GM12892 (cell line): ENCODE data around the gene SLC17A1.

ENCODE experiments used
- DNase-seq: peaks from one replicate; pipeline ENCODE4 v3.0.0; 2011; ENCODE audit not compliant: insufficient read length
- FAIRE-seq: peaks from 2 replicates; lab custom pipeline; 2011; peaks lifted over from hg19 to GRCh38; lab: Jason Lieb, UNC
- POLR2A ChIP-seq: IDR thresholded peaks from 2 replicates; pipeline ENCODE4 v1.6.1; 2011; ENCODE audit warnings: low read depth, low read length, control low read depth
- POLR2AphosphoS5 ChIP-seq: IDR thresholded peaks from 2 replicates; pipeline ENCODE4 v1.6.1; 2011; ENCODE audit warnings: low read depth, low read length, control low read depth
- TAF1 ChIP-seq: IDR thresholded peaks from 2 replicates; pipeline ENCODE4 v1.6.1; 2011; ENCODE audit warnings: low read depth, mild to moderate bottlenecking, control low read depth, low read length, borderline replicate concordance

SLC17A1 gene

DNA sequence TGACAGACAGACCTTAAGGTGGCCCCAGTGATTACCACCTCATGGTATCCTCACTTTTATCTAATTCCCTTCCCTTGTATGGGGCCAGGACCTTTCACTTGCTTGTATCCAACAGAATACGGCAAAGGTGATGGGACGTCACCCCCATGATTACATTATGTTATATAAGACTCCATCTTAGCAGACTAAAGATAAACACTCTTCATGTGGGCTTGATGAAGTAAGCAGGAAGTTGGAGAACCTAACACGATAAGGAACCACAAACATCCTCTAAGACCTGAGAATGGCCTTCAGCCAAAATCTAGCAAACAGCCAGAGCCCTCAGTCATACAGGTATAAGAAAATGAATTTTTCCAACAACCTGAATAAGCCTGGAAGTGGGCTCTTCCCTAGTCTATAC is 34.2 kb upstream of the SLC17A1 start:
- DNase-seq: no peak
- FAIRE-seq: no peak
- TF ChIP-seq POLR2A (no peak), POLR2AphosphoS5 (no peak), TAF1 (no peak)

DNA sequence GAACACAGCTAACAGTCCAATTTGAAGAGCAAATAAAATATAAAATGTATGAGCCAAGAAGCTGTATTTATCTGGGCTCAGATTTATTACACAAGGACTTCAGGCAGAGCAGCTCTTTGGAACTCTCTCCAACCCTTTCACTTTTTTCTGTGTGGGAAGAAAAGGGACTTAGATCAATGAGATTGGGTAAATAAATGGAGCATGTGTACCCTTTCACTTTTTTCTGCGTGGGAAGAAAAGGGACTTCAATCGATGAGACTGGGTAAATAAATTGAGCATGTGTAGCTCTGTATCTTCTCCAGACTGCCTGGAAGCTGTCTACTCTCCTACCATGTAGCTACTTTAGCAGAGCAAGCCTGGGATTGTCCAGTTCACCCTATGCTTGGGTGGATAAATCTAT is 31.5 kb upstream of the SLC17A1 start:
- FAIRE-seq (no peak), DNase-seq (no peak)
- TF ChIP-seq POLR2A (no peak), POLR2AphosphoS5 (no peak), TAF1 (no peak)

DNA sequence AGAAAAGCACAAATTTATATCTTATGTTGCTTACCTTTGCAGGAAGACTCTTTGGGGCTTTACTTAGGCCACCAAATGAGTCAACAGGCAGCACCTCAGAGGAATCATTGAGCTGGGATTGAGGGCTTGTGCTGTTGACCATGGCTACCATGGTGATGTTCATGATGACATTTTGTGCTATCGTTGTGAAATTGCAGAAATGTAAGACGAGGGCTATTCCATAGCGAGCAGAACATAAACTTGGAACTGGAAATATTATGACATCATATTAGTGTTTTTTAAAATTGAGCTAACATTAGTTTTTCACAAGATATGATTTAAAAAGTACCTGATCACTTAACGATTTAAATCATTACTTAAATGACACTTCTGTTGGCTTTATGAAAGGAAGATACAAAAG is 30.3 kb upstream of the SLC17A1 start:
- no peak for DNase-seq
- no peak for TF ChIP-seq POLR2AphosphoS5
- TF ChIP-seq POLR2A: no peak
- TF ChIP-seq TAF1: no peak
- FAIRE-seq: no peak

DNA sequence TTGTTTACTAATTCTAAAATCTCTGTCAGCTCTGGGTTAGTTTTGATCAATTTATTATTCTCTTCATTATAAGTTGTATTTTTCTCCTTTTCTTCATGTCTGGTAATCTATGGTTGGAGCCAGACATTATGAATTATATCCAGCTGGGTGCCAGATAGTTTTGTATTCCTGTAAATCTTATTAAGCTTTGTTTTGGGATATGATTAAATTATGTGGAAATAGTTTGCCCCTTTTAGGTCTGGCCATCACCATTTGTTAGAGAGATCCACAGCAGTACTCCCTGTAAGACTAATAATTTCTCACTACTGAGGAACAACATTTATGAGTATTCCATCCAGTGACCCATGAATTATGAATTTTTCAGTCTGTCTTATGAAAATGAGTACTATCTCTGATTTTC is 20.9 kb upstream of the SLC17A1 start:
- no peak for FAIRE-seq
- no peak for TF ChIP-seq TAF1
- TF ChIP-seq POLR2AphosphoS5: no peak
- no peak for TF ChIP-seq POLR2A
- DNase-seq: no peak

DNA sequence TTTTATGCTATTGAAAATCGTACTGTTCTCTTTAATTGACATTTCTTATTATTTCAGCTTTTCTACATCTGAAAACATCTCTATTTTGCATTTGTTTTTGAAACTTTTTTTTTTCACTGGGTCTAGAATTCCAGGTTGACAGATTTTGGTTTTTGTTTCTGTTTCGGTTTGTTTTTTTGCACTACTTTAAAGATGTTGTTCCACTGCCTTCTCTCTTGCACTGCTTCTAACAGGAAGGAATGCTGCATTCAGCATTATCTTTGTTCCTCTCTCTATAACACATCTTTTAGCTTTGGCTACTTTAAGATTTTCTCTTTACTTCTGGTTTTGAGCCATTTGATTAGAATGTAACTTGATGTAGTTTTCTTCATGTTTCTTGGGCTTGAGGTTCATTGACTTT is 20.1 kb upstream of the SLC17A1 start:
- FAIRE-seq: no peak

GRCh38 chr6:25844518-25844917 is 12.7 kb upstream of the SLC17A1 start:
- FAIRE-seq: no peak
- TF ChIP-seq POLR2A (no peak), TAF1 (no peak), POLR2AphosphoS5 (no peak)
- no peak for DNase-seq

More for the DNA sequence above, 20.1 kb upstream of the SLC17A1 start:
- TF ChIP-seq TAF1 (no peak), POLR2AphosphoS5 (no peak), POLR2A (no peak)
- no peak for DNase-seq

DNA sequence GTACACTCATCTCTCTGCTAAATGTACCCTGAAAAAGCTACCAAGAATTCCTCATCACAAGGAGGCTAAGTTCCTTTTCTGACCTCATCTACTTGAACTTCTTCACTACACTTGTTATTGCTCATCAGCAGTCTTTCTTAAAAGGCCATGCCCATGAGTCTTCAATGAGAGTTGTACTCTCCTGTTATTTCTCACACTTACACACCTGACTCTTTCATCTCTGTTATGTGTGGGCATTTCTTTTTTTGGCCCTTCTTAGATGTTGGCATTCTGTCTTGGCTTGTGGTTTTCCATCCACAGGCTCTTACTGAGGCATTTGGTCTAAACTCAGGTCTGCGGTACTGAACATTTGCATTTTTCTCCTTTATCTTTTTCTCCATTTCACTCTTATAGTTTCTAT is 10.7 kb upstream of the SLC17A1 start:
- FAIRE-seq: no peak

GRCh38 chr6:25835442-25836283 is 3.8 kb upstream of the SLC17A1 start:
- TF ChIP-seq POLR2A: no peak
- no peak for TF ChIP-seq POLR2AphosphoS5
- TF ChIP-seq TAF1: no peak
- DNase-seq: no peak
- FAIRE-seq: no peak

More for the DNA sequence above, 10.7 kb upstream of the SLC17A1 start:
- DNase-seq: no peak
- TF ChIP-seq POLR2AphosphoS5: no peak
- no peak for TF ChIP-seq TAF1
- TF ChIP-seq POLR2A: no peak

DNA sequence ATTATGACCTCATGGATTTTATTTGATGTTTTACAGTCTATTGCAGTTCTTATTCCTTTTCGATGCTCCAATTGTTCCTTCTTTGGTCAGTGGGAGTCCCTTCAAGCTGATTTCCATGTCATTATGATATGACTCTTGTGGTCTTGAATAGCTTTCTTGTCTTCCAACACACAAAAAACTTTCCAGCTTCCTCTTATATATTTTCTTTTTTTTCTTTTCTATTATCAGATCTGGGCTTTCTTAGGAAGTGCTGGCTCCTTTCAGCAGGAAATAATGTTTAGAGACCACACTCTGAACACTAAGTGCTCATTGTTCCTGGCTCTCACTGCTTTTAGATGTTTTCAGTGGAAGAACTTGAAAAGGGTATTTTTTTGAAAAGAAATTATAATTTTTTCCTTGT is 3.1 kb upstream of the SLC17A1 start:
- DNase-seq: no peak
- FAIRE-seq: no peak
- TF ChIP-seq POLR2A (no peak), TAF1 (no peak), POLR2AphosphoS5 (no peak)

- DNase-seq: no peak
- no peak for FAIRE-seq
- no peak for TF ChIP-seq POLR2AphosphoS5
- TF ChIP-seq POLR2A: no peak
- TF ChIP-seq TAF1: no peak
Measured at GRCh38 chr6:25833136-25833535, 1.3 kb upstream of the SLC17A1 start.

DNA sequence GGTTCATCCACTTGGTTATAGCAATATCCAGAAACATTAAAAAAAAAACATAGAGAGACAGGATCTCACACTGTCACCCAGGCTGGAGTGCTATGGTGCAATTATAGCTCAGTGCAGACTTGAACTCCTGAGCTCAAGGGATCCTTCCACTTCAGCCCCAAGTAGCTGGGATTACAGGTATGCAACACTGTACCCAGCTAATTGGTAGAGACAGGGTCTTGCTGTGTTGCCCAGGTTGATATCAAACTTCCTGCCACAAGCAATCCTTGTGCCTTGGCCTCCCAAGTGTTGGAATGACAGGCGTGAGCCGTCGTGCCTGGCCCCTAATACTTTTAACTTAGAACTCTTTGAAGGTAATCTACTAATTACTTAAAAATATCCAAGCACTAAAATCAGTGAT is 818 bp upstream of the SLC17A1 start:
- TF ChIP-seq TAF1 (no peak), POLR2AphosphoS5 (no peak), POLR2A (no peak)
- no peak for FAIRE-seq

GRCh38 chr6:25832307-25832662 is 433 bp upstream of the SLC17A1 start:
- TF ChIP-seq POLR2A (no peak), POLR2AphosphoS5 (no peak), TAF1 (no peak)
- FAIRE-seq (no peak), DNase-seq (no peak)

More for the DNA sequence above, 818 bp upstream of the SLC17A1 start:
- no peak for DNase-seq
